Right ventricle myocardium inferior (tissue), 1 donor: ENCODE data around the gene S1PR4. TPM values are rescaled to one million over a fixed set of nuclear protein-coding genes. Genes with fewer than 3 reads are reported as not detected.
"Not testable (repeated sequence)": the region's sequence is repeated elsewhere in the genome, so short reads cannot be mapped to it uniquely, and the experiment has no call there.

Experiments
- ATAC-seq: fragments of 200-7000 bp; cut with Tn5 transposase; one replicate; pipeline ENCODE4 v1.9.1; 2020; ENCODE audit warnings: mild to moderate bottlenecking, moderate library complexity
- DNase-seq: peaks from one replicate; pipeline ENCODE4 v3.0.0; 2021; ENCODE audit errors: missing footprints
- intact Hi-C: fragments of 100-400 bp; cut with DNase I; formaldehyde crosslinking; loops from one replicate; pipeline ENCODE4 v1.11.0; 2022
- total RNA-seq: library from RNA; stranded (reverse); fragmentation: NEBNext Ultra II Directional; extraction: Animal tissue kit (Norgen Biotek cat#: 25700); gene quantifications from one replicate; pipeline ENCODE4 v1.2.1, GENCODE V29; 2021
- donor health status: DM: no; HTN: yes; CAD: no; lungs with severe emphysema.

Gene S1PR4
- total RNA-seq, 1 donor from 2014 or later, result 1.2 TPM

DNA sequence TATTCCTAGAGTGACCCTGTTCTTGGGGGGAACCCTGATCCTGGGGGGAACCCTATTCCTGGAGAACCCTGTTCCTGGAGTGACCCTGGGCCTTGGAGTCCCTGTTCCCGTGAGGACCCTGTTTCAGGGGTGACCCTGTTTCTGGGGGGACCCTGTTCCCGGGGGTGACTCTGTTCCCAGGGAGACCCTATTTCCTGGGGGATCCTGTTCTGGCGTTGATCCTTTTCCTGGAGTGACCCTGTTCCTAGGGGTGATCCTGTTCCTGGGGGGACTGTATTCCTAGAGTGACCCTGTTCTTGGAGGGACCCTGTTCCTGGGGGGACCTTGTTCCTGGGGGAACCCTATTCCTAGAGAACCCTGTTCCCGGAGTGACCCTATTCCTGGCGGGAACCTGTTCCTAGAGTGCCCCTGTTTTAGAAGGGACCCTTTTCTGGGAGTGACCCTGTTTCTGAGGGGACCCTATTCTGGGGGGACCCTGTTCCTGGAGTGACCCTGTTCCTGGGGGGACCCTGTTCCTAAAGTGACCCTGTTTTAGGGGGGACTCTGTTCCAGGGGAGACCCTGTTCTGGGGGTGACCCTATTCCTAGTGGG, 27.7 kb upstream of the S1PR4 start:
- DNase-seq (no peak), ATAC-seq (no peak)
- intact Hi-C loops, result no loop called here

DNA sequence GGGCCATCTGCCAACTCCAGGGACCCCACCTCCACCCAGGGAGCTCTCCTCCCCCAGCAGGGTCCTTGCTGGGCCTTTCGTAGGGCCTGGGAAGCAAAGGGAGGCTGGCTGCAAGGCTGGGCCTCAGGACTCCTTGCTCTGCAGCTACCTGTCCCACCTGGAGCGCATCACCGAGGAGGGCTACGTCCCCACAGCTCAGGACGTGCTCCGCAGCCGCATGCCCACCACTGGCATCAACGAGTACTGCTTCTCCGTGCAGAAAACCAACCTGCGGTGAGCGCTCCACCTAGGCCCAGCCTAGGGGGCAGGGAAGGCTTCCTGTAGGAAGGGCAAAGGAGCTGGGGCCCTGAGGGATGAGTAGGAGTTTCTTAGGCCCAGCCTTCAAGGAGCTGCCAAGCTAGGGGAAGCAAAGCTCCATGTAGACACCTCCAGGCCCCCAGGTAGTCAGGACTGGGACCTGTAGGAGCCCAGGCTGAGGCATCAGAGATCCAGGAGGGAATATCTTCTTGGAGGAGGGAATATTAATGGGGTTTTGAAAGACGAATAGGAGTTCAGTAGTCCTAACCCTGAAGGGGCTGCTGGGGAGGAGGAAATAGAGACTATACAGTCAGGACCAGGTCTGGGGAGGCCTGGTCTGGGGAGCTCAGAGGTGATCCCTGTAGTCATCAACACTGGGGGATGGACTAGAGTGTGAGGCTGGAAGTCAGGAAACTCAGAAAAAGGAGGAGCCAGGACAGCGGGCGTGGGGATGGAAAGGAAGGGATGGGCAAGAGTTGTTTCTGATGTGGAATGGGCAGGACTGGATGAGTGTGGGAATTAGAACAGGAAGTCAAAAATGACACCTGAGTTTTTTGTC, 26.8 kb upstream of the S1PR4 start:
- intact Hi-C loops, result no loop called here
- no peak for DNase-seq

DNA sequence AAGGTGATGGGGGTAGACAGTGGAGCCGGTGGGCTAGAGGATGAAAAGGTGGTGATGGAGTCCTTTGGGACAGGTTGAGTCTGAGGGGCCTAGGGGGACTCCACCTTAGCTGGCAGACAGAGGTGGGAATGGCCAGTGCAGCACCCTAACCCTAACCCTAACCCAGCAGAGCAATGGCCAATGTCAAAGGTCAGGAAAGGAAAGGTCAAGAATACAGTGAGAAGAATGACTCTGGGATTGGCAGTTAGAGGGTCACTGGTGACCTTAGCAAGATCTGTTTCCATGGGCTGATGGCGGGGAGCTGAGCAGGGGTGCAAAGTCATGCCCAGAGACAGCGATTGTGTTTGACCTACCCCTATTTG, 26.2 kb upstream of the S1PR4 start:
- intact Hi-C loops, result no loop called here

More for the DNA sequence above, 26.8 kb upstream of the S1PR4 start:
- ATAC-seq, result no peak

DNA sequence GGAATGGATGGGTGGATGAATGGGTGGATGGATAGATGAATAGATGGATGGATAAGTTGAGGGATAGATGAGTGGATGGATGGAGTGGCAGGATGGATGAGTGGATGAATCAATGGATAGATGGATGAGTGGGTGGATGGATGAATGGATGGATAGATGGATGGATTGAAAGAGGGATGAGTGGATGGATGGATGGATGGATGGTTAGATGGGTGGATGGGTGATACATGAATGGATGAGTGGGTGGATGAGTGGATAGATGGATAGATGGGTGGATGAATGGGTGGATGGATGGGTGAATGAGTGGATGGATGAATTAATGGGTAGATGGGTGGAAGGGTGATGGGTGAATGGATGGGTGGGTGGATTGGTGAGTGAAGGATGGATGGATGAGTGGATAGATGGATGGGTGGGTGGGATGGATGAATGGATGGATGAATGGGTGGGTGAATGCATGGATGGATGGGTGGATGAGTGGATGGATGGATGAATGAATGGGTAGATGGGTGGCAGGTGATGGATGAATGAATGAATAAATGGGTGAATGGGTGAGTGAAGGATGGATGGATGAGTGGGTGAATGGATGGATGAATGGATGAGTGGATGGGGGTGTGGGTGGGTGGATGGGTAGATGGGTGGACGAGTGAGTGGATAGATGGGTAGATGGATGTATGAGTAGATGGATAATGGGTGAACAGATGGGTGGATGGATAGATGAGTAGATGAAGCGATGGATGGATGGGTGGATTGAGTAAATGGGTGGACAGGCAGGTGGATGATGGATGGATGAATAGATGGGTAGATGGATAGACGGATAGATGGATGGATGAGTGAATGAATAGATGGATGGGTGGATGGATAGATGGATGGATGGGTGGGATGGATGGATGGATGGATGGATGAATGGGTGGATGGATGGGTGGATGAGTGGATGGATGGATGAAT, 25.0 kb upstream of the S1PR4 start:
- ATAC-seq (no peak), DNase-seq (no peak)
- intact Hi-C loops, result no loop called here

More for the DNA sequence above, 26.2 kb upstream of the S1PR4 start:
- DNase-seq (no peak), ATAC-seq (no peak)

DNA sequence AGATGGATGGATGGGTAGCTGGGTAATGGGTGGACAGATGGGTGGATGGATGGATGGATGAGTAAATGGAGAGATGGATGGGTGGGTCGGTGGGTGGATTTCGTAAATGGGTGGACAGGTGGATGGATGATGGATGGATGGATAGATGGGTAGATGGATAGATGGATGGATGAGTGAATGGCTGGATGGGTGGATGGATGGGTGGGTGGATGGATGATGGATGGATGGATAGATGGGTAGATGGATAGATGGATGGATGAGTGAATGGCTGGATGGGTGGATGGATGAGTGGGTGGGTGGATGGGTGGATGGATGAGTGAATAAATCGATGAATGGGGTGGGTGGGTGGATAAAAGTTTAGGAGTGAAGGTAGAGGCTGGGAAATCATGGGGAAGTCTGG, 24.1 kb upstream of the S1PR4 start:
- DNase-seq, ATAC-seq, intact Hi-C loops: not testable (repeated sequence)

DNA sequence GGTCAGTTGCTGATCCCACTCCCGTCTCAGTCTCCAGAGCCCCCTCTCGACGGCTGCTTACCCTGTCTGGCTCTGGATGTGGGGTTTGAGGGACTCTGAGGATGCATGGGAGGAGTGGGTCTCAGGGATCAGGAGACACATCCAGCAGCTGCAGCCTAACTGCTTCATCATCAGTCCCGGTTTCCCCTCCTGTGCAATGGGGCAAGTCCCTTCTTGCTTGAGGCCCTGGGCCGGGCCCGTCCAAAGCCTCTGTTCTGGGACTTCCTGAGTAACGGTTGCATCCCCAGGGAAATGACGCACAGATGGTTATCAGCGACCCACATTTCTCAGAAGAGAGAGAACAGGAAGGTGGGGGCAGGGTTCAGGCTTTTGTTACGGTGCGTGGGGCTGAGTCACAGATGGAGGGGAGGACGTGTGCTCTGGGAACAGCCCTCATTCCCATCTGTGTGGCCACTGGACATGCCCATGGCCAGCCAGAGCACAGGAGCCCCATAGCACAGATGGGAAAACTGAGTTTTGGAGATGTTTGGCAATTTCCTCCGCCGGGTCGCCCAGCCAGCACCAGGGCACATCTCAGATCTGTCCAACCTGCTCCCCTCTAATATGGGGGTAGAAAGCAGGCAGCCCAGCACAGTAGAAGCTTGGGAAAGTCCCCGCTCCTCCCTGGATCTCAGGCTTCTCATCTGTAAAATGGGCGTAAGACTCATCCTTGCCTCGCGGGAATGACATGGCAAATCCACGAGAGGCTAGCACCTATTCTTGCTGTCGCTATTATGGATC, 23.4 kb upstream of the S1PR4 start:
- intact Hi-C loops, result no loop called here
- ATAC-seq, result peak; percentile 56
- DNase-seq, result peak; percentile 83

DNA sequence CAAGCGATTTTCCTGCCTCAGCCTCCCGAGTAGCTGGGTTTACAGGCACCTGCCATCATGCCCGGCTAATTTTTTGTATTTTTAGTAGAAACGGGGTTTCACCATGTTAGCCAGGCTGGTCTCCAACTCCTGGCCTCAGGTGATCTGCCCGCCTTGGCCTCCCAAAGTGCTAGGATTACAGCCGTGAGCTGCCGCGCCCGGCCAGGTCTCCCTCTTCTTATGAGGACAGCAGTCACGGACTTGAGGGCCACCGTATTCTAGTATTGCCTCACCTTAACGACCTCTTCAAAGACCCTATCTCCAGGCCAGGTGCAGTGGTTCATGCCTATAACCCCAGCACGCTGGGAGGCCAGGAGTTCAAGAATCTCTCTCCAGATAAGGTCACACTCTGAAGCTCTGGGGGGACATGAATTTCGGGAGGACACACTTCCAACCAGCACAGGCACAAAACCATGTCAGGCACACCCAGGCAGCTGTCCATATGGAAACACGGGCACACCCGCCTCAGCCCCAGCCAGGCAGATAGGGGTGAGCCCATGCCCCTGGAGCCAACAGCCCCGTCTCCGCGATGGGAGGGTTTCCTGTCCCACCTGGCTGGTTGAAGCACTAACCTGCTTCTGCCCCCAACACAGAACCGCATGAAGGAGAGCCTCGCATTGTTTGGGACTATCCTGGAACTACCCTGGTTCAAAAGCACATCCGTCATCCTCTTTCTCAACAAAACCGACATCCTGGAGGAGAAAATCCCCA, 21.3 kb upstream of the S1PR4 start:
- ATAC-seq (no peak), DNase-seq (no peak)
- intact Hi-C loops, result no loop called here

- intact Hi-C loops, result no loop called here
- ATAC-seq (no peak), DNase-seq (no peak)
Measured at GRCh38 chr19:3159565-3159964, 19.0 kb upstream of the S1PR4 start.

- no peak for DNase-seq
- intact Hi-C loops, result loop anchor here (5.0 kb wide), 2 partner anchors 33 to 208 kb away; no protein-coding TSS in a partner anchor
- no peak for ATAC-seq
Measured at GRCh38 chr19:3160219-3160618, 18.4 kb upstream of the S1PR4 start.

GRCh38 chr19:3161453-3161852, 17.1 kb upstream of the S1PR4 start:
- intact Hi-C loops, result loop anchor here (5.0 kb wide), 2 partner anchors 34 to 209 kb away; no protein-coding TSS in a partner anchor
- no peak for ATAC-seq
- no peak for DNase-seq

DNA sequence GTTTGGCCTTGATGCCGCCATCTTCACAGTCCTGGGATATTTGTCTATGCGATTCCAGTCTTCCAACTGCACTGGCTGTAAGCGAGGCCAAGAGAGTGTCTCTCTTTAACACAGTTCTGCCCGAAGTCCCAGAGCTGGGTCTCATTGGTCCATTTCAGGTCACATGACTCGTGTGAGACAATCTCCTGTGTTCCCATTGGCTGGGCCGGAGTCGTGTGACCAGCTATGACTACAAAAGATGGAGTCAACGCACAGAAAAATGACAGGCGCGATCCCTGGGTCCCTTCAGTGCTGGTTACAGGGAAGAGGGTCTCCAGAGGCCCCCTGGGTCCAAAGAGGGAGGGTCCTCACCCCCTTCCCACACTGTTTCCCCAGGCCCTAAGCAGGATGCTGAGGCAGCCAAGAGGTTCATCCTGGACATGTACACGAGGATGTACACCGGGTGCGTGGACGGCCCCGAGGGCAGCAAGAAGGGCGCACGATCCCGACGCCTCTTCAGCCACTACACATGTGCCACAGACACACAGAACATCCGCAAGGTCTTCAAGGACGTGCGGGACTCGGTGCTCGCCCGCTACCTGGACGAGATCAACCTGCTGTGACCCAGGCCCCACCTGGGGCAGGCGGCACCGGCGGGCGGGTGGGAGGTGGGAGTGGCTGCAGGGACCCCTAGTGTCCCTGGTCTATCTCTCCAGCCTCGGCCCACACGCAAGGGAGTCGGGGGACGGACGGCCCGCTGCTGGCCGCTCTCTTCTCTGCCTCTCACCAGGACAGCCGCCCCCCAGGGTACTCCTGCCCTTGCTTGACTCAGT, 15.9 kb upstream of the S1PR4 start:
- ATAC-seq (no peak), DNase-seq (no peak)
- intact Hi-C loops, result loop anchor here (1.0 to 5.0 kb wide), 5 partner anchors 35 to 275 kb away; no protein-coding TSS in a partner anchor

GRCh38 chr19:3163230-3163886, 15.2 kb upstream of the S1PR4 start:
- peak; percentile 90 for DNase-seq
- intact Hi-C loops, result loop anchor here (1.0 to 5.0 kb wide), 5 partner anchors 36 to 276 kb away; no protein-coding TSS in a partner anchor
- ATAC-seq, result peak; percentile 82

GRCh38 chr19:3163943-3164342, 14.6 kb upstream of the S1PR4 start:
- ATAC-seq, result no peak
- intact Hi-C loops, result loop anchor here (1.0 to 5.0 kb wide), 5 partner anchors 37 to 277 kb away; no protein-coding TSS in a partner anchor
- DNase-seq, result no peak

- DNase-seq, result no peak
- no peak for ATAC-seq
- intact Hi-C loops, result no loop called here
Measured at GRCh38 chr19:3167533-3168272, 10.9 kb upstream of the S1PR4 start.

GRCh38 chr19:3171894-3172672, 6.5 kb upstream of the S1PR4 start:
- no peak for DNase-seq
- intact Hi-C loops, result no loop called here
- ATAC-seq, result no peak
